Breast epithelium (tissue), 3 donors: Measurements from ENCODE around the gene IGFN1.

ENCODE experiments used
- CTCF ChIP-seq, 3 donors: fragments of 450-650 bp; IDR thresholded peaks; one replicate each; pipeline ENCODE4 v1.5.1; 2016 to 2017; ENCODE audit warnings: antibody characterized with exemption in 3 of 3, mild to moderate bottlenecking in 3 of 3, moderate library complexity in 3 of 3
- POLR2AphosphoS5 ChIP-seq, 3 donors: sonication (generic); formaldehyde crosslinking; IDR thresholded peaks; one replicate each; pipeline ENCODE4 v1.6.1; 2017; ENCODE audit warnings: antibody characterized with exemption in 3 of 3

GRCh38 chr1:201252944-201253371 is 62.3 kb downstream of the IGFN1 start:
- TF ChIP-seq CTCF (IDR thresholded peaks at IDR 0.05) (no peak), POLR2AphosphoS5 (IDR thresholded peaks at IDR 0.05) (no peak)
